Caco-2 (cell line): ENCODE measurements around the gene P3H2. TPM values are rescaled to one million over a fixed set of nuclear protein-coding genes. Genes with fewer than 3 reads are reported as not detected.
A peak's percentile ranks its signal among the peaks of the same experiment; 100 is the strongest.

Experiments
- BruUV-seq: library from RNA; stranded (reverse); fragments of 400-500 nt; replicated peaks from 2 replicates; lab custom pipeline; 2021; lab: Mats Ljungman, UMichigan
- CTCF ChIA-PET: fragments of 300-600 bp; sonication (Branson Sonifier 250); formaldehyde crosslinking; loops from one replicate; lab custom pipeline; 2022; ENCODE audit warnings: antibody characterized with exemption; lab: Charles Lee
- POLR2A ChIA-PET: fragments of 300-600 bp; sonication (Branson Sonifier 250); formaldehyde crosslinking; loops from one replicate; lab custom pipeline; 2022; ENCODE audit warnings: antibody characterized with exemption; lab: Charles Lee
- DNase-seq, 2 experiments: peaks; one replicate each; pipeline versions ENCODE4 v3.0.0 to v3.0.0-alpha.2; 2020 to 2022
- H3K27me3 ChIP-seq: replicated peaks from 2 replicates; pipeline ENCODE4 v1.6.0; 2011; ENCODE audit warnings: low read length; ENCODE audit not compliant: control insufficient read depth, insufficient read depth
- H3K36me3 ChIP-seq: 2 replicates; pipeline ENCODE4 v1.5.1; 2011; ENCODE audit warnings: low read length; ENCODE audit not compliant: control insufficient read depth, insufficient read depth
- H3K4me1 ChIP-seq: fragments of 250-450 bp; sonication (Bioruptor Pico); 2 replicates; pipeline ENCODE4 v1.5.1; 2020; ENCODE audit warnings: mild to moderate bottlenecking
- H3K4me3 ChIP-seq: 2 replicates; pipeline ENCODE4 v1.5.1; 2011; ENCODE audit warnings: low read depth, mild to moderate bottlenecking, control low read depth, low read length
- H3K9me3 ChIP-seq: fragments of 250-450 bp; sonication (Bioruptor Pico); 2 replicates; pipeline ENCODE4 v1.5.1; 2020; ENCODE audit warnings: mild to moderate bottlenecking, moderate library complexity
- H3K27ac Mint-ChIP-seq: one replicate; pipeline ENCODE4 v1.8.0; 2022; ENCODE audit warnings: mixed read lengths; ENCODE audit not compliant: unreplicated experiment
- H3K27me3 Mint-ChIP-seq: one replicate; pipeline ENCODE4 v1.8.0; 2022; ENCODE audit warnings: mixed read lengths; ENCODE audit not compliant: insufficient read depth, unreplicated experiment
- H3K36me3 Mint-ChIP-seq: one replicate; pipeline ENCODE4 v1.8.0; 2022; ENCODE audit warnings: mild to moderate bottlenecking, mixed read lengths; ENCODE audit not compliant: insufficient read depth, unreplicated experiment
- H3K4me1 Mint-ChIP-seq: one replicate; pipeline ENCODE4 v1.8.0; 2022; ENCODE audit warnings: low read depth, mixed read lengths; ENCODE audit not compliant: unreplicated experiment
- H3K4me3 Mint-ChIP-seq: one replicate; pipeline ENCODE4 v1.8.0; 2022; ENCODE audit warnings: mild to moderate bottlenecking, moderate library complexity, mixed read lengths; ENCODE audit not compliant: unreplicated experiment
- H3K9me3 Mint-ChIP-seq: one replicate; pipeline ENCODE4 v1.8.0; 2022; ENCODE audit warnings: mixed read lengths; ENCODE audit not compliant: unreplicated experiment
- intact Hi-C: fragments of 100-400 bp; cut with micrococcal nuclease; formaldehyde crosslinking; loops from one replicate; pipeline ENCODE4 v1.10.0; 2022; ENCODE audit not compliant: unreplicated experiment
- total RNA-seq: library from RNA; stranded (reverse); gene quantifications from 2 replicates; pipeline ENCODE4 v1.2.3, GENCODE V29; 2022
- TF ChIP-seq, protein P1 (sequence below), 2 experiments: fragments of 200-600 bp in 1 of 2; IDR thresholded peaks; 1 replicate in 1 of 2; 2 replicates in 1 of 2; pipeline versions ENCODE4 v1.5.1 to v1.8.0; 2011 to 2022; ENCODE audit warnings: antibody characterized with exemption in 1 of 2, control low read depth in 1 of 2, inconsistent platforms in 1 of 2, low read depth in 1 of 2, low read length in 1 of 2, mild to moderate bottlenecking in 1 of 2, moderate library complexity in 1 of 2; ENCODE audit not compliant: insufficient read depth in 1 of 2, severe bottlenecking in 1 of 2, unreplicated experiment in 1 of 2

Gene P3H2
- total RNA-seq, 1 experiment from 2014 or later = 55.8 TPM

DNA sequence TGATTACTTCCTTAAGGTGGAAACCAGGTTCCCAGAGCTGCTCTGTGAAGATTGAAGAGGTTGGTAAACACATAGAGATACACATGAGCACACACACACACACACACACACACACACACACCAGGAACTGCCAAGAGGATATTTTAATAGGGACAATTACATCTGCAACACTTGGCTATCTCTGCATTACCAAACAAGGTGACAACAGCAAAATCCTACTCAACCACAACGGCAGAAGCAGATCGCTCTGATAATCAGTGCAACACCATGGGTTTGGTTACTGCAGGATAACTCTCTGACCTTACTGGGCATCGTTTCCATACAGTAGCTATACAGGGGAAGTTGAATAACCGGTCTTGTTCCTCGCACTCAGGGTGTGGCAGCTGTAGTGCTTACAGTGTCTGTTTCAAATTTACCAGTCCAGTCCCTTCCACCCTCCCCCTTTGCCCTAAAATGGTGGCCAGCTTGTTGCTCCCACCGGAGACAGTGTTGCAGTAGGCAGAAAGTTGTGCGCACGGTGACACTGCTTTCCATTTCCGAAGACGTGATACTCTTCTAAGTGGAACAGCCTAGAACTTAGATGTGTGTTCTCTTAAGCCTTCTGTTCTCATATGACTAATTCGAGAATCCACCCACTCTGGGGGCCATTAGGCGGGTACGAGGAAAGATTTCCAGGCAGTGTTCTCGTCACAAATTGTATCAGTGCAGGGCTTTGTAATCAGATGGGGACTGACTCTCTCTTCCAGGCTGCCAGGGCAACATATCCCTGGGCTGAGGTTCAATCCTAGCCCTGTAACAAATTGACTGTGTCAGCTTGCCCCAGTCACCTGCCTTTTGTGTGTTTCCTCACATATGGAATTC lies 176.2 kb downstream of the P3H2 start:
- intact Hi-C loops = loop anchor here (10.0 kb wide), 3 partner anchors 160 to 430 kb away; no protein-coding TSS in a partner anchor
- Histone ChIP-seq H3K36me3 (no peaks in the 10 kb centered on the region), H3K4me1 (peaks cover 12% of the 10 kb centered on the region), H3K27me3 (no peaks in the 10 kb centered on the region), H3K9me3 (no peaks in the 10 kb centered on the region), H3K4me3 (no peak overlapping the region)
- ChIA-PET CTCF (interaction anchor here (0.5 to 0.7 kb wide), 2 partner anchors 17 to 620 kb away, joined by 4 read pairs; no protein-coding TSS in a partner anchor), POLR2A (no interaction called here)
- Mint-ChIP-seq H3K36me3 (no peaks in the 10 kb centered on the region), H3K4me3 (no peak overlapping the region), H3K4me1 (peaks cover 23% of the 10 kb centered on the region), H3K27me3 (no peaks in the 10 kb centered on the region), H3K27ac (no peak overlapping the region), H3K9me3 (no peaks in the 10 kb centered on the region)
- no TSS peak for BruUV-seq
- TF ChIP-seq, protein P1, sequence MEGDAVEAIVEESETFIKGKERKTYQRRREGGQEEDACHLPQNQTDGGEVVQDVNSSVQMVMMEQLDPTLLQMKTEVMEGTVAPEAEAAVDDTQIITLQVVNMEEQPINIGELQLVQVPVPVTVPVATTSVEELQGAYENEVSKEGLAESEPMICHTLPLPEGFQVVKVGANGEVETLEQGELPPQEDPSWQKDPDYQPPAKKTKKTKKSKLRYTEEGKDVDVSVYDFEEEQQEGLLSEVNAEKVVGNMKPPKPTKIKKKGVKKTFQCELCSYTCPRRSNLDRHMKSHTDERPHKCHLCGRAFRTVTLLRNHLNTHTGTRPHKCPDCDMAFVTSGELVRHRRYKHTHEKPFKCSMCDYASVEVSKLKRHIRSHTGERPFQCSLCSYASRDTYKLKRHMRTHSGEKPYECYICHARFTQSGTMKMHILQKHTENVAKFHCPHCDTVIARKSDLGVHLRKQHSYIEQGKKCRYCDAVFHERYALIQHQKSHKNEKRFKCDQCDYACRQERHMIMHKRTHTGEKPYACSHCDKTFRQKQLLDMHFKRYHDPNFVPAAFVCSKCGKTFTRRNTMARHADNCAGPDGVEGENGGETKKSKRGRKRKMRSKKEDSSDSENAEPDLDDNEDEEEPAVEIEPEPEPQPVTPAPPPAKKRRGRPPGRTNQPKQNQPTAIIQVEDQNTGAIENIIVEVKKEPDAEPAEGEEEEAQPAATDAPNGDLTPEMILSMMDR (IDR thresholded peaks at IDR 0.05; ENCODE audit: insufficient read depth in 1 of 2, low read depth in 1 of 2, low read length in 1 of 2, severe bottlenecking in 1 of 2, unreplicated experiment in 1 of 2) = no peak
- no peak for DNase-seq

DNA sequence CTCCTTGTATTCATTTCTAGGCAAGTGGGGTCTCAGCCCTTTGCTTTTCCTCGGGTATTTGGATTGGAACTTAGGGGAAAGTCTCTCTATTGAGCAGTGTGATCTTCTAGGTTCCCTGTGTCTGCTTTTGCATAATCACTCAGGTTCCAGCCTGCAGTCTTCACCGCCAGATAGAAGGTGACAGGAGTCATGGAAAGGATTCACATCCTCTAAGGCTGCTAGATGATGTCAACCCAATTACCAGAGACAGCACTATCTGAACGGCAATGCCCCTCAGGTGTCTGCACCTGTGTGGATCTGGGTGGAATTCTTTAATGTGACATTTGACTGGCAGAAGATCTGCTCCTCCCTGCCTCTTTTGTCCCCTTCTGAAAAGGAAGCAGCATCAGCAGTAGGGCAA lies 177.7 kb downstream of the P3H2 start:
- H3K4me1 ChIP-seq = peaks cover 12% of the 10 kb centered on the region
- H3K9me3 ChIP-seq = no peaks in the 10 kb centered on the region
- H3K27me3 Mint-ChIP-seq = no peaks in the 10 kb centered on the region
- TF ChIP-seq, protein P1 (IDR thresholded peaks at IDR 0.05; ENCODE audit: insufficient read depth in 1 of 2, low read depth in 1 of 2, low read length in 1 of 2, severe bottlenecking in 1 of 2, unreplicated experiment in 1 of 2) = no peak
- no peak overlapping the region for H3K27ac Mint-ChIP-seq
- intact Hi-C loops = loop anchor here (10.0 kb wide), 3 partner anchors 158 to 428 kb away; no protein-coding TSS in a partner anchor
- no peaks in the 10 kb centered on the region for H3K36me3 Mint-ChIP-seq
- POLR2A ChIA-PET = no interaction called here
- no peaks in the 10 kb centered on the region for H3K9me3 Mint-ChIP-seq
- H3K4me3 Mint-ChIP-seq = no peak overlapping the region
- no peak overlapping the region for H3K4me3 ChIP-seq
- H3K27me3 ChIP-seq = no peaks in the 10 kb centered on the region
- no peak for DNase-seq
- H3K36me3 ChIP-seq = no peaks in the 10 kb centered on the region
- CTCF ChIA-PET = no interaction called here
- peaks cover 17% of the 10 kb centered on the region for H3K4me1 Mint-ChIP-seq
- no TSS peak for BruUV-seq

DNA sequence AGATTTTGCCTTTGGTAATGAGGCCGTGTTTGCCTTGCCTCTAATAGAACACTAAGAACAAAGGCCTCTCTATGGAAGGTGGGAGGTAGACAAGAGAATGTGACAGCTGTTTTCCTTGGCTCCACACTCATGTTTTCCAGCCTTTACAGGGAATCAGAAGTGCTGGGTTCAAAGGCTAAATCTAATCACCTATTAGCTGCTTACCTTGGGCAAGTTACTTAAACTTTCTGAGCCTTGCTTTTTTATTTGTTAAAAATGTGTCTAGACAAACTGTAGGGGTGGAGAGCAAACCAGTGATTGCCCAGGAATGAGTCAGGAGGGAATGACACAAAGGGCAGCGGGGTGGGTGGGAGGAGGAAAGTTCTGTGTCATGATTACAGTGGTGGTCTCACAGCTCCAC lies 179.0 kb downstream of the P3H2 start:
- no peak overlapping the region for H3K4me3 Mint-ChIP-seq
- BruUV-seq = no TSS peak
- peak; percentile 26 to 39 for DNase-seq
- CTCF ChIA-PET = interaction anchor here (0.6 to 1.2 kb wide), 3 partner anchors 141 to 669 kb away, joined by 3 to 4 read pairs (median 4); no protein-coding TSS in a partner anchor
- no peaks in the 10 kb centered on the region for H3K27me3 Mint-ChIP-seq
- H3K4me1 ChIP-seq = peaks cover 12% of the 10 kb centered on the region
- no peaks in the 10 kb centered on the region for H3K9me3 ChIP-seq
- H3K27ac Mint-ChIP-seq = peak overlapping the region; percentile 61
- POLR2A ChIA-PET = no interaction called here
- no peak overlapping the region for H3K4me3 ChIP-seq
- peaks cover 26% of the 10 kb centered on the region for H3K4me1 Mint-ChIP-seq
- intact Hi-C loops = loop anchor here (10.0 kb wide), 3 partner anchors 157 to 427 kb away; no protein-coding TSS in a partner anchor
- no peaks in the 10 kb centered on the region for H3K9me3 Mint-ChIP-seq
- no peaks in the 10 kb centered on the region for H3K36me3 Mint-ChIP-seq
- no peaks in the 10 kb centered on the region for H3K36me3 ChIP-seq
- TF ChIP-seq, protein P1 (IDR thresholded peaks at IDR 0.05; ENCODE audit: insufficient read depth in 1 of 2, low read depth in 1 of 2, low read length in 1 of 2, severe bottlenecking in 1 of 2, unreplicated experiment in 1 of 2) = no peak
- H3K27me3 ChIP-seq = no peaks in the 10 kb centered on the region
